ENCODE measurements around the gene PCDHA10.

The PCDHA10 gene

GRCh38 chr5:140881889-140882590, 26.3 kb downstream of the PCDHA10 start, which contains the start of gene PCDHA13:
Gene PCDHA13, plus strand, starts transcription at chr5:140882124. Its CDS starts 145 bp downstream, at chr5:140882269.
- FAIRE-seq (no peak), DNase-seq (ENCODE audit: low spot score) (no peak)

GRCh38 chr5:140882591-140882899, 26.8 kb downstream of the PCDHA10 start:
- DNase-seq (ENCODE audit: low spot score): no peak

GRCh38 chr5:140883373-140883772, 27.7 kb downstream of the PCDHA10 start:
- DNase-seq (ENCODE audit: low spot score) (no peak), FAIRE-seq (no peak)

More at GRCh38 chr5:140882591-140882899, 26.8 kb downstream of the PCDHA10 start:
- no peak for FAIRE-seq

GRCh38 chr5:140883927-140884697, 28.4 kb downstream of the PCDHA10 start:
- no peak for DNase-seq (ENCODE audit: low spot score)
- no peak for FAIRE-seq

GRCh38 chr5:140916325-140916724, 60.6 kb downstream of the PCDHA10 start:
- FAIRE-seq (no peak), DNase-seq (ENCODE audit: low spot score) (no peak)

Data from RCC 7860 (cell line).